Activated T-cell treated with anti-CD3 and anti-CD28 coated beads, Interleukin-2, amount 50 U/mL, for 4 hours (primary cell): Measurements from ENCODE around the gene CD8A. TPM values are rescaled to one million over a fixed set of nuclear protein-coding genes. Genes with fewer than 3 reads are reported as not detected.

ENCODE experiments used
- ATAC-seq, 2 donors: fragments of 200-7000 bp; cut with Tn5 transposase; one replicate each; pipeline ENCODE4 v1.10.0; 2021
- DNase-seq: peaks from one replicate; pipeline ENCODE4 v3.0.0-alpha.2; 2020
- H3K27me3 Mint-ChIP-seq: one replicate; pipeline ENCODE4 v1.8.0; 2021; ENCODE audit warnings: low read depth, mixed read lengths
- H3K36me3 Mint-ChIP-seq: one replicate; pipeline ENCODE4 v1.8.0; 2022; ENCODE audit warnings: mixed read lengths; ENCODE audit not compliant: insufficient read depth
- H3K4me1 Mint-ChIP-seq: one replicate; pipeline ENCODE4 v1.8.0; 2021; ENCODE audit warnings: low read depth, mixed read lengths
- H3K4me3 Mint-ChIP-seq: one replicate; pipeline ENCODE4 v1.8.0; 2021; ENCODE audit warnings: mild to moderate bottlenecking, moderate library complexity, mixed read lengths
- H3K9me3 Mint-ChIP-seq: one replicate; pipeline ENCODE4 v1.8.0; 2021; ENCODE audit warnings: mixed read lengths
- total RNA-seq, 3 donors: library from RNA; stranded (reverse); gene quantifications; one replicate each; pipeline ENCODE4 v1.2.1, GENCODE V29; 2021

Gene CD8A
- total RNA-seq, 3 donors from 2014 or later, result 36.9 to 101 (median 78.6) TPM

- H3K36me3 Mint-ChIP-seq, result peaks cover 12% of the 10 kb centered on the region
- no peaks in the 10 kb centered on the region for H3K27me3 Mint-ChIP-seq
- DNase-seq (no peak), ATAC-seq (no peak)
- peaks cover 5% of the 10 kb centered on the region for H3K4me1 Mint-ChIP-seq
- H3K9me3 Mint-ChIP-seq, result no peaks in the 10 kb centered on the region
- no peak overlapping the region for H3K4me3 Mint-ChIP-seq
Measured at GRCh38 chr2:86778957-86779356, 11.8 kb downstream of the CD8A start.

DNA sequence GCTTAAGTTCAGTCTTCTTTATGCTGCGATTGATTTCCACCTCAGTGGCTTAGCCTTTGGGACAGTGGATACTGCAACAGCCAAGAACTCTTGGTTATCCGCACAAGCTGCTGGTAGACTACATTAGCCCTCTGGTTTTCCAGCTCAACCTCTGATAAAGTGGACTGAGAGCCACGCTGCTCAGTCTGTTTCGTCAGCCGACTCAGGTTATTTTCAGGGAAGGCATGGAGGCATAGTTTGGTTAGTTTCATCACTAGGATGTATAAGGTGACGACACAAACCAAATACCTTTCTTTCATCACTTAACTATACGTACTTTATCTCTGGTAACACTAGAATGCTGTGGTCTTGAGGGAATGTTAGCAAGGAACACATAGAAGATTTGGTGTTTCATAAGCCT lies 14.2 kb downstream of the CD8A start:
- DNase-seq (no peak), ATAC-seq (no peak)
- Mint-ChIP-seq H3K9me3 (no peaks in the 10 kb centered on the region), H3K4me3 (no peak overlapping the region), H3K36me3 (peaks cover 24% of the 10 kb centered on the region), H3K4me1 (no peaks in the 10 kb centered on the region), H3K27me3 (no peaks in the 10 kb centered on the region)

DNA sequence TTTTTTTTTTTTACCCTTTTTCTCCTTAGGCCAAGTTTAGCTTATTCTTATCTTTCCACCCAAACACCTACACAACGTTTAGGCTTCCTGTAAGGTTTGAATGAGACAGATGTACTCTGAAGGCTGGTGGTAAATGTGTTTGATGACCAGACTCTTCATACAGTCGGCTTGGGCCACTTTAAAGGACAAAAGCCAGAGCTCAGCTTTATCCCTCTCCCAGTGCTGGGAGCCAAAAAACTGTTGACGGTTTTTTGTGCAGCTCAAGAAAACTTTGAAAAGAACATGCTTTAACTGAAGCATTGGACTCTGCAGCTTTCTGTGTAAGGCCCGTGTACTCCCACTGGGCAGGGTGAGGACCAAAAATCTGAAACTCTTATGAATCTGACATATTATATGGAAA lies 15.4 kb downstream of the CD8A start:
- H3K9me3 Mint-ChIP-seq, result no peaks in the 10 kb centered on the region
- DNase-seq, result no peak
- no peaks in the 10 kb centered on the region for H3K4me1 Mint-ChIP-seq
- no peak overlapping the region for H3K4me3 Mint-ChIP-seq
- no peaks in the 10 kb centered on the region for H3K27me3 Mint-ChIP-seq
- peaks cover 36% of the 10 kb centered on the region for H3K36me3 Mint-ChIP-seq
- ATAC-seq, result no peak

DNA sequence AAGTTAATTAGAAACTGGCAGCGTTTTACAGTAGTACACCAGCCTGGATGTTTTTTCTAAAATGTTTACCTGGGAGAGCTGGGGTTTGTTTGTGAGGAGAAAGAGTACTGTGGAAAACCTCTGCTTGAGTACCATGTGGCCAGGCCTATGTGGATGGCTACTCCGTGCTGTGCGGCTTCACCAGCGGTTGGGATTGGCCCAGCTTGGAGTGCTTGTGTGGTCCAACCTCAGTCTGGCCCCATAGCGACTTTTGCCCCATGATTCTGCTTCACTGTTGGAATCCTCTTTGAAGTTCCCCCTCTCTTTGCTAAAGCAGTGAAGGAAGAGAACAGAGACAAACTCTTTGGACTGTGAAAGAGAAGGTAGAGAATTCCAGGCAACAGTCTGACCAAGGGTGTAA lies 15.9 kb downstream of the CD8A start:
- Mint-ChIP-seq H3K9me3 (no peaks in the 10 kb centered on the region), H3K4me3 (no peak overlapping the region), H3K4me1 (no peaks in the 10 kb centered on the region), H3K36me3 (peaks cover 40% of the 10 kb centered on the region), H3K27me3 (no peaks in the 10 kb centered on the region)
- ATAC-seq (no peak), DNase-seq (no peak)

DNA sequence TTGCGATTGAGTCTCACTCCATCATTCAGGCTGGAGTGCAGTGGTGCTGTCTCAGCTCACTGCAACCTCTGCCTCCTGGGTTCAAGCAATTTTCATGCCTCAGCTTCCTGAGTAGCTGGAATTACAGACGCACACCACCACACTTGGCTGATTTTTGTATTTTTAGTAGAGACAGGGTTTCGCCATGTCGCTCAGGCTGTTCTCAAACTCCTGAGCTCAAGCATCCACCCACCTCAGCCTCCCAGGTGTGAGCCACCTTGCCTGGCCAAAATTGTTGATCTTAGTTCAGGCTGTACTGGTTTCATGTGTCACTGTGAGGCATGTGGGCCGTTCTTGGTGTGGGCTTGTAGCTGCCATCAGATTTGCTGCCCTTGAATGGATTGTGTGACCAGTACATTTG lies 18.1 kb downstream of the CD8A start:
- peaks cover 49% of the 10 kb centered on the region for H3K36me3 Mint-ChIP-seq

DNA sequence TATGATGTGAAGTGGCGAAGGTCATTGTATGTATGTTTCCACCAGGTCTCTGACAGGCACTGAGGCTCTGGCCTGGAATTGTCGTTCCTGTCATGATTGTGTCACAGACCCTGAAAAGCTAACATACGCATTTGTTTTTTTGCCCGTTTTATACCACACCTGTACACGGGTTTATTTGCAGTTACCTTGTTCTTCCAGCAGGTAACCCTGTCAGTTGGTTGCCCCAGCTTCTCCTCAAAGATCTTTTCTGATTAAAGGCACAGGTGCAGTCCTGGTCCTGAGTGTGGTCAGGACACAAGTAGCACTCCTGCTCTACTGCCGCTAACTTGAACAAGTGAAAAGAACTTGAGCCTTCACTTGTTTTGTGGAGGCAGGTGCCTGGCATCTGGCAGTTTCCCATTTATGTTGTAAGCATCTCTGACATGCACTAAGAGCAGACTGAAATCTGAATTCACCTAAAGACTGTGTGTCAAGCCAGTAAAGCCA lies 19.9 kb downstream of the CD8A start:
- no peaks in the 10 kb centered on the region for H3K9me3 Mint-ChIP-seq
- no peaks in the 10 kb centered on the region for H3K4me1 Mint-ChIP-seq
- DNase-seq (no peak), ATAC-seq (no peak)
- peaks cover 55% of the 10 kb centered on the region for H3K36me3 Mint-ChIP-seq
- H3K27me3 Mint-ChIP-seq, result no peaks in the 10 kb centered on the region
- no peak overlapping the region for H3K4me3 Mint-ChIP-seq

More for the DNA sequence above, 18.1 kb downstream of the CD8A start:
- H3K4me1 Mint-ChIP-seq, result no peaks in the 10 kb centered on the region
- DNase-seq, result no peak
- no peaks in the 10 kb centered on the region for H3K9me3 Mint-ChIP-seq
- ATAC-seq, result no peak
- H3K4me3 Mint-ChIP-seq, result no peak overlapping the region
- no peaks in the 10 kb centered on the region for H3K27me3 Mint-ChIP-seq

DNA sequence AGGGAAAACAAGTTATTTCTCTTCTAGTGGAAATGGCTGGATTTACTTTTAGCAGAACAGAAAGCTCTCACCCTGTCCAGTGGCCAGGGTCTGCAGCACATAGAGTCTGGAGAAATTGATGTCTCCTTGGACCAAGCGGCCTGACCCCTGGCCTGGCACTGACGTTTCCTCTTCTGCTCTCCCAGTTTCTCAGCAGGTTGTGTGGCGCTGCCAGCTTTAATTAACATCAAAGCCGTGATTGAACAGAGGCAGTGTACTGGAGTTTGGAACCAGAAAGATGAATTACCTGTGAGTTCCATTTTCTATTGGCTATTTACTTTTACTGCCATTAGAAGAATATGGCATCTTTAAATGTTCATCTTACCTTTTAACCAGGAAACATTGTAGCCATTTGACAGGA lies 20.9 kb downstream of the CD8A start:
- Mint-ChIP-seq H3K4me3 (no peak overlapping the region), H3K27me3 (no peaks in the 10 kb centered on the region), H3K36me3 (peaks cover 51% of the 10 kb centered on the region), H3K4me1 (peaks cover 1% of the 10 kb centered on the region), H3K9me3 (no peaks in the 10 kb centered on the region)
- DNase-seq (no peak), ATAC-seq (no peak)

DNA sequence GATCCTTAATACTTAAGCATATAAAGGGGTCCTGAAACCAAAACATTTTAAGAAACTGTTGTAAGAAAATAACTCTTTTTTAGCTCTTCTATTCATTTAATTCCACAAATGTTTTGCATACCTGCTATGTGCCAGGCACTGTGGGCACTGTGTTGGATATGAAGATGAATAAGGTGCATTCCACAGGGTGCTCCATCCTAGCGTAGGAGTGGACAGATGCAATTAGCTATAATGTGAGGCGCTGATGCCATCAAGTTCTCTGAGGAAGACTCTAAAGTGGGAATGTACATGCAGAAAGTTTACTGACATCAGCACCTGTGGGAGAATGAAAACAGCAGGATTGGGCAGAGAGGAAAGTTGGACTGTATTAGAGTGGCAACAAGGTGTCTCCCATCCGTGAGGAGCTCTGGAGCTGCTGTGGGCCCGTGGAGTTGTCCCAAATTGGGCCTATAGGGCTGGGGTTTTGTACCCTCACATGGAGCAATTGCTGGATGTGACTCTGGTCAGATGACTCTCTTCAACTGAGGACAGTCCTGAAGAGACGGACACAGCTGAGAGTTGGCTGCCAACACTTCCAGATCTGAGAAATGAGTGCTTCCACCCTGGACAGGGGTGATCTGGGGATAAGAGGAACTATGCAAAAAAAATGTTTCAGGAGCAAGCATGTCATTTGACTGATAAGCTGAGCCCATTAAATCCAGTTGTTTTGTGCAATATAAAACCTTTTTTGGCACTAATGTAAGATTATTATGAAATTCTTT lies 22.3 kb downstream of the CD8A start:
- DNase-seq (no peak), ATAC-seq (no peak)
- H3K4me1 Mint-ChIP-seq, result peaks cover 6% of the 10 kb centered on the region
- H3K36me3 Mint-ChIP-seq, result peaks cover 46% of the 10 kb centered on the region
- H3K4me3 Mint-ChIP-seq, result no peak overlapping the region
- H3K27me3 Mint-ChIP-seq, result no peaks in the 10 kb centered on the region
- H3K9me3 Mint-ChIP-seq, result no peaks in the 10 kb centered on the region

- H3K4me1 Mint-ChIP-seq, result peaks cover 11% of the 10 kb centered on the region
- DNase-seq (no peak), ATAC-seq (no peak)
- no peak overlapping the region for H3K4me3 Mint-ChIP-seq
- no peaks in the 10 kb centered on the region for H3K27me3 Mint-ChIP-seq
- H3K36me3 Mint-ChIP-seq, result peaks cover 27% of the 10 kb centered on the region
- no peaks in the 10 kb centered on the region for H3K9me3 Mint-ChIP-seq
Measured at GRCh38 chr2:86765310-86765695, 25.4 kb downstream of the CD8A start.

- DNase-seq (peak; percentile 14), ATAC-seq (peak; percentile 82)
- Mint-ChIP-seq H3K4me1 (peaks cover 11% of the 10 kb centered on the region), H3K4me3 (no peak overlapping the region), H3K9me3 (no peaks in the 10 kb centered on the region), H3K27me3 (no peaks in the 10 kb centered on the region), H3K36me3 (peaks cover 24% of the 10 kb centered on the region)
Measured at GRCh38 chr2:86764661-86765309, 25.9 kb downstream of the CD8A start.

DNA sequence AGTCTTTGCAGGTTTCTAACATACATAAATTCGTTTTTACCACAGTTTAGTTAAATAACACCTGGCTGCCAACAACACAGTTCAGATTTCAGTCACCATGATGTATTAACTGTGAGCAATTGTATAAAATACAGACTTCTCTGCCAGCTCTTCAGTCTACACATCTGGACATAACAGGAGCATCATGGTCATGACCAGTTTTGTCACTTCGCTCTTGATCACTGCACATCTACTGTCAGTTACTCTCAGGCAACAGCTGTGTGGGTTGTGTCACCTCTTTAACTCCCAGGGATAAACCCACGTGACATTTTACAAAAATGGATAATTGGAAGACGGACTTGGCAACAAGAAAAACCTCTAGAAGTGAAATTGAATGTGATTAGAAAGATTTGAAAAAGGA lies 30.3 kb downstream of the CD8A start:
- Mint-ChIP-seq H3K27me3 (no peaks in the 10 kb centered on the region), H3K36me3 (peaks cover 29% of the 10 kb centered on the region), H3K4me1 (peaks cover 14% of the 10 kb centered on the region), H3K4me3 (no peak overlapping the region), H3K9me3 (no peaks in the 10 kb centered on the region)
- peak in 1 of 2 donors; percentile 17 for ATAC-seq
- no peak for DNase-seq

GRCh38 chr2:86758405-86758804 lies 32.3 kb downstream of the CD8A start:
- Mint-ChIP-seq H3K9me3 (no peaks in the 10 kb centered on the region), H3K36me3 (peaks cover 32% of the 10 kb centered on the region), H3K27me3 (no peaks in the 10 kb centered on the region), H3K4me1 (peaks cover 8% of the 10 kb centered on the region), H3K4me3 (no peak overlapping the region)
- DNase-seq, result no peak
- ATAC-seq, result no peak

DNA sequence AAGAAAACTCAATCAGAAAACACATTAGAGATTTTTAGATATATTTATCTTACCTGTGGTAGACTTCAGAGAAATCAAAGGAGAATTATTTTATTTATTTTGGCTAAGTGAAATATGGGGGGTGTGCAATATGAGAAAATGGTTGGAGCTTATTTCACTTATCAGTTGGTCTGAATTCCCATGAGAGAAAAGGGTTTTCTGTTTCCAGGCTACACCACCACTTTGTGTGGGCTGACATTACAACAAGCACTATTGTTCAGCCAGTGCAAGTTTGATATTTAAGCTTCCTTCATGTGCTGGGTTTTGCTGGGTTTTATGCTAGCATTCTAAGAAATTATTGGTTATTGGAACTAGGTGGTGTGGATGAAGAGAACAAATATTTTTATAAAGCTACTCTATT lies 37.1 kb downstream of the CD8A start:
- ATAC-seq (no peak), DNase-seq (no peak)
- peaks cover 4% of the 10 kb centered on the region for H3K9me3 Mint-ChIP-seq
- peaks cover 12% of the 10 kb centered on the region for H3K4me1 Mint-ChIP-seq
- peaks cover 52% of the 10 kb centered on the region for H3K36me3 Mint-ChIP-seq
- no peaks in the 10 kb centered on the region for H3K27me3 Mint-ChIP-seq
- H3K4me3 Mint-ChIP-seq, result no peak overlapping the region

DNA sequence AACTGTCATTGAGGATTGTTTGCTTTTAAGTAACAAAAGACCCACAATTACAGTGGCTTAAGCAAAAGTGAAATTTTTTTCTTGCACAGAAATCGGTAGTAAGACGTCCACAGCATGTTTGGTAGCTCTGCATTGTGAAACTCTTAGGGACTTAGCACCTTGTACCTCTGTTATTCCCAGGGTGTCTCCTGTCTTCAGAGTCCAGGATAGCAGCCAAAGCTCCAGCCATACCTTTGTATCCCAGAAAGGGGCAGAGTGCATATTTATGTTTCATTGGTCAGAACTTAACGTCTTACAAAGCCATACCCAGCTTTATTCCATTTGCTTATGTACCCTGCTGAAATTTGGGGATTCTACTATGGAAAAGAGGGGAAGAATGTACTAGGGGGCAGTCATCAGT lies 37.8 kb downstream of the CD8A start:
- no peak overlapping the region for H3K4me3 Mint-ChIP-seq
- ATAC-seq, result no peak
- H3K36me3 Mint-ChIP-seq, result peaks cover 52% of the 10 kb centered on the region
- no peaks in the 10 kb centered on the region for H3K27me3 Mint-ChIP-seq
- peaks cover 11% of the 10 kb centered on the region for H3K4me1 Mint-ChIP-seq
- DNase-seq, result no peak
- H3K9me3 Mint-ChIP-seq, result peaks cover 4% of the 10 kb centered on the region

DNA sequence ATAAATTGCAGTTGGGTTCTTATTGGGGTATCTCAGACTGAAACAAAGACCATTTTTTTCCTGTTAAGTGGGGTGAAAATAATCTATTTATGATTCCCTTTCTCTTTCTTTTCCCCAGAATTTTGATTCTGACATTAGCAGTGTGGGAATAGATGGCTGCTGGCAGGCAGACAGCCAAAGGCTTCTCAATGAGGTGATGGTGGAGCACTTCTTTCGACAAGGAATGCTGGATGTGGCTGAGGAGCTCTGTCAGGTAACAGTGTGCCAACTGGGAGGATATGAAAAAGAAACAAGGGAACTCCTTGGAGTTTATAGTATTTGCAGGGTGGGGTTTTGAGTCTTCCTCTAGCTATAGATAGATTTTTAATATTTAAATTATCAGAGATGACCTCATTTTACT lies 38.9 kb downstream of the CD8A start:
- ATAC-seq (no peak), DNase-seq (no peak)
- H3K9me3 Mint-ChIP-seq, result peaks cover 4% of the 10 kb centered on the region
- H3K27me3 Mint-ChIP-seq, result no peaks in the 10 kb centered on the region
- peaks cover 20% of the 10 kb centered on the region for H3K4me1 Mint-ChIP-seq
- no peak overlapping the region for H3K4me3 Mint-ChIP-seq
- H3K36me3 Mint-ChIP-seq, result peaks cover 52% of the 10 kb centered on the region
